ENCODE measurements around the gene CIT.

CIT gene

GRCh38 chr12:119819322-119819721 lies 57.8 kb downstream of the CIT start:
- DNase-seq (ENCODE audit: insufficient read length, low spot score) (no peak), FAIRE-seq (no peak)
- no peak for TF ChIP-seq POU2F2 (IDR thresholded peaks at IDR 0.05; ENCODE audit: low read depth, low read length)
- no peak for TF ChIP-seq SPI1 (IDR thresholded peaks at IDR 0.05; ENCODE audit: low read depth, low read length)
- TF ChIP-seq PAX5 (IDR thresholded peaks at IDR 0.05; ENCODE audit: insufficient read depth, low read length, severe bottlenecking): no peak
- no peak for TF ChIP-seq POLR2A (IDR thresholded peaks at IDR 0.05; ENCODE audit: low read depth, low read length)
- TF ChIP-seq TAF1 (IDR thresholded peaks at IDR 0.05; ENCODE audit: low read depth, low read length): no peak
- no peak for TF ChIP-seq POLR2AphosphoS5 (IDR thresholded peaks at IDR 0.05; ENCODE audit: low read depth, low read length)

- no peak for FAIRE-seq
- TF ChIP-seq TAF1 (IDR thresholded peaks at IDR 0.05; ENCODE audit: low read depth, low read length) (no peak), POLR2A (IDR thresholded peaks at IDR 0.05; ENCODE audit: low read depth, low read length) (no peak), SPI1 (IDR thresholded peaks at IDR 0.05; ENCODE audit: low read depth, low read length) (no peak), POLR2AphosphoS5 (IDR thresholded peaks at IDR 0.05; ENCODE audit: low read depth, low read length) (no peak)
- DNase-seq (ENCODE audit: insufficient read length, low spot score): no peak
Observed at GRCh38 chr12:119817546-119818343, 59.4 kb downstream of the CIT start.

GRCh38 chr12:119809023-119809422 lies 68.1 kb downstream of the CIT start:
- no peak for FAIRE-seq
- TF ChIP-seq TAF1 (IDR thresholded peaks at IDR 0.05; ENCODE audit: low read depth, low read length) (no peak), POU2F2 (IDR thresholded peaks at IDR 0.05; ENCODE audit: low read depth, low read length) (no peak), PAX5 (IDR thresholded peaks at IDR 0.05; ENCODE audit: insufficient read depth, low read length, severe bottlenecking) (no peak), POLR2AphosphoS5 (IDR thresholded peaks at IDR 0.05; ENCODE audit: low read depth, low read length) (no peak), SPI1 (IDR thresholded peaks at IDR 0.05; ENCODE audit: low read depth, low read length) (no peak), POLR2A (IDR thresholded peaks at IDR 0.05; ENCODE audit: low read depth, low read length) (no peak)
- DNase-seq (ENCODE audit: insufficient read length, low spot score): no peak

- TF ChIP-seq TAF1 (IDR thresholded peaks at IDR 0.05; ENCODE audit: low read depth, low read length): no peak
- no peak for TF ChIP-seq POLR2AphosphoS5 (IDR thresholded peaks at IDR 0.05; ENCODE audit: low read depth, low read length)
- TF ChIP-seq POU2F2 (IDR thresholded peaks at IDR 0.05; ENCODE audit: low read depth, low read length): no peak
- no peak for TF ChIP-seq POLR2A (IDR thresholded peaks at IDR 0.05; ENCODE audit: low read depth, low read length)
- TF ChIP-seq PAX5 (IDR thresholded peaks at IDR 0.05; ENCODE audit: insufficient read depth, low read length, severe bottlenecking): no peak
- TF ChIP-seq SPI1 (IDR thresholded peaks at IDR 0.05; ENCODE audit: low read depth, low read length): no peak
- FAIRE-seq (no peak), DNase-seq (ENCODE audit: insufficient read length, low spot score) (no peak)
Observed at GRCh38 chr12:119808441-119808840, 68.7 kb downstream of the CIT start.

- DNase-seq (ENCODE audit: insufficient read length, low spot score): no peak
- TF ChIP-seq SPI1 (IDR thresholded peaks at IDR 0.05; ENCODE audit: low read depth, low read length) (no peak), TAF1 (IDR thresholded peaks at IDR 0.05; ENCODE audit: low read depth, low read length) (no peak), POLR2A (IDR thresholded peaks at IDR 0.05; ENCODE audit: low read depth, low read length) (no peak), PAX5 (IDR thresholded peaks at IDR 0.05; ENCODE audit: insufficient read depth, low read length, severe bottlenecking) (no peak), POLR2AphosphoS5 (IDR thresholded peaks at IDR 0.05; ENCODE audit: low read depth, low read length) (no peak), POU2F2 (IDR thresholded peaks at IDR 0.05; ENCODE audit: low read depth, low read length) (no peak)
- no peak for FAIRE-seq
Observed at GRCh38 chr12:119807380-119807779, 69.7 kb downstream of the CIT start.

GRCh38 chr12:119804011-119804641 lies 73.0 kb downstream of the CIT start:
- TF ChIP-seq SPI1 (IDR thresholded peaks at IDR 0.05; ENCODE audit: low read depth, low read length) (no peak), TAF1 (IDR thresholded peaks at IDR 0.05; ENCODE audit: low read depth, low read length) (no peak), POLR2AphosphoS5 (IDR thresholded peaks at IDR 0.05; ENCODE audit: low read depth, low read length) (no peak), POU2F2 (IDR thresholded peaks at IDR 0.05; ENCODE audit: low read depth, low read length) (no peak), PAX5 (IDR thresholded peaks at IDR 0.05; ENCODE audit: insufficient read depth, low read length, severe bottlenecking) (no peak), POLR2A (IDR thresholded peaks at IDR 0.05; ENCODE audit: low read depth, low read length) (no peak)
- DNase-seq (ENCODE audit: insufficient read length, low spot score) (no peak), FAIRE-seq (no peak)

GRCh38 chr12:119803381-119803791 lies 73.7 kb downstream of the CIT start:
- DNase-seq (ENCODE audit: insufficient read length, low spot score) (no peak), FAIRE-seq (no peak)
- no peak for TF ChIP-seq SPI1 (IDR thresholded peaks at IDR 0.05; ENCODE audit: low read depth, low read length)
- no peak for TF ChIP-seq PAX5 (IDR thresholded peaks at IDR 0.05; ENCODE audit: insufficient read depth, low read length, severe bottlenecking)
- TF ChIP-seq POLR2A (IDR thresholded peaks at IDR 0.05; ENCODE audit: low read depth, low read length): no peak
- TF ChIP-seq TAF1 (IDR thresholded peaks at IDR 0.05; ENCODE audit: low read depth, low read length): no peak
- TF ChIP-seq POU2F2 (IDR thresholded peaks at IDR 0.05; ENCODE audit: low read depth, low read length): no peak
- TF ChIP-seq POLR2AphosphoS5 (IDR thresholded peaks at IDR 0.05; ENCODE audit: low read depth, low read length): no peak

- DNase-seq (ENCODE audit: insufficient read length, low spot score) (no peak), FAIRE-seq (no peak)
- TF ChIP-seq TAF1 (IDR thresholded peaks at IDR 0.05; ENCODE audit: low read depth, low read length): no peak
- TF ChIP-seq PAX5 (IDR thresholded peaks at IDR 0.05; ENCODE audit: insufficient read depth, low read length, severe bottlenecking): no peak
- TF ChIP-seq SPI1 (IDR thresholded peaks at IDR 0.05; ENCODE audit: low read depth, low read length): no peak
- no peak for TF ChIP-seq POLR2A (IDR thresholded peaks at IDR 0.05; ENCODE audit: low read depth, low read length)
- no peak for TF ChIP-seq POLR2AphosphoS5 (IDR thresholded peaks at IDR 0.05; ENCODE audit: low read depth, low read length)
- TF ChIP-seq POU2F2 (IDR thresholded peaks at IDR 0.05; ENCODE audit: low read depth, low read length): no peak
Observed at GRCh38 chr12:119802472-119802871, 74.6 kb downstream of the CIT start.

- TF ChIP-seq POU2F2 (IDR thresholded peaks at IDR 0.05; ENCODE audit: low read depth, low read length): no peak
- TF ChIP-seq TAF1 (IDR thresholded peaks at IDR 0.05; ENCODE audit: low read depth, low read length): no peak
- TF ChIP-seq SPI1 (IDR thresholded peaks at IDR 0.05; ENCODE audit: low read depth, low read length): no peak
- TF ChIP-seq POLR2AphosphoS5 (IDR thresholded peaks at IDR 0.05; ENCODE audit: low read depth, low read length): no peak
- TF ChIP-seq POLR2A (IDR thresholded peaks at IDR 0.05; ENCODE audit: low read depth, low read length): no peak
- no peak for TF ChIP-seq PAX5 (IDR thresholded peaks at IDR 0.05; ENCODE audit: insufficient read depth, low read length, severe bottlenecking)
- FAIRE-seq: no peak
Observed at GRCh38 chr12:119797090-119797489, 80.0 kb downstream of the CIT start.

More at GRCh38 chr12:119797090-119797489, 80.0 kb downstream of the CIT start:
- DNase-seq (ENCODE audit: insufficient read length, low spot score): no peak

Measured in GM12891 (cell line).